HepG2 (cell line): ENCODE measurements around the gene TRIP6. TPM values are rescaled to one million over a fixed set of nuclear protein-coding genes. Genes with fewer than 3 reads are reported as not detected.

ENCODE experiments used
- ATAC-seq: fragments of 200-7000 bp; cut with Tn5 transposase; 3 replicates; pipeline ENCODE4 v1.9.1; 2020; ENCODE audit warnings: mild to moderate bottlenecking, moderate library complexity
- BruUV-seq: library from RNA; stranded (reverse); fragments of 400-500 nt; replicated peaks from 2 replicates; lab custom pipeline; 2021; lab: Mats Ljungman, UMichigan
- CTCF ChIA-PET: fragments of 300-600 bp; formaldehyde crosslinking; extraction: SDS; loops from one replicate; lab custom pipeline; 2021; ENCODE audit warnings: low total read pairs, inconsistent platforms, low intra/inter-chr PET ratio; lab: Yijun Ruan, JAX
- POLR2A ChIA-PET: fragments of 350-600 bp; sonication (Branson Sonifier 250); formaldehyde crosslinking; loops from one replicate; lab custom pipeline; 2020; ENCODE audit warnings: antibody characterized with exemption, inconsistent platforms; lab: Yijun Ruan, JAX
- DNase-seq: peaks from one replicate; pipeline ENCODE4 v3.0.0-alpha.2; 2015; ENCODE audit warnings: low spot score
- FAIRE-seq: peaks from 3 replicates; lab custom pipeline; 2011; peaks lifted over from hg19 to GRCh38; lab: Jason Lieb, UNC
- H2AFZ ChIP-seq: one replicate; pipeline ENCODE4 v1.6.1; 2011; ENCODE audit warnings: low read length, inconsistent platforms
- H3K27ac ChIP-seq: fragments of 300-600 bp; 3 replicates; pipeline ENCODE4 v1.8.0; 2011; ENCODE audit warnings: mixed run types, mild to moderate bottlenecking, mixed read lengths, low read length, inconsistent platforms; ENCODE audit not compliant: insufficient read depth; ENCODE audit errors: extremely low read length
- H3K27me3 ChIP-seq, 2 experiments: fragments of 200-600 bp in 1 of 2; 2 replicates in 1 of 2; 3 replicates in 1 of 2; pipeline versions ENCODE4 v1.6.0 to v1.8.0; 2011; ENCODE audit warnings: low read length in 2 of 2, mild to moderate bottlenecking in 2 of 2, moderate library complexity in 2 of 2, inconsistent platforms in 1 of 2; ENCODE audit not compliant: insufficient read depth in 2 of 2, control insufficient read depth in 1 of 2
- H3K36me3 ChIP-seq, 2 experiments: fragments of 200-600 bp in 1 of 2; replicated peaks in 1 of 2; 2 replicates in 1 of 2; 3 replicates in 1 of 2; pipeline versions ENCODE4 v1.5.1 to v1.8.0; 2011; ENCODE audit warnings: low read length in 2 of 2, inconsistent platforms in 1 of 2; ENCODE audit not compliant: insufficient read depth in 2 of 2, control insufficient read depth in 1 of 2
- H3K4me1 ChIP-seq: 2 replicates; pipeline ENCODE4 v1.5.1; 2012; ENCODE audit warnings: low read length, inconsistent platforms; ENCODE audit not compliant: insufficient read depth
- H3K4me2 ChIP-seq: 2 replicates; pipeline ENCODE4 v1.6.0; 2011; ENCODE audit warnings: low read depth, low read length, inconsistent platforms
- H3K4me3 ChIP-seq, 3 experiments: fragments of 200-600 bp in 1 of 3; sonication (generic), shearing (Covaris generic) in 1 of 3; replicated peaks in 1 of 3; 2 replicates each; pipeline ENCODE4 v1.5.1; 2011 to 2016; ENCODE audit warnings: low read length in 3 of 3, inconsistent platforms in 2 of 3, low read depth in 2 of 3, mild to moderate bottlenecking in 2 of 3, control low read depth in 1 of 3, mixed read lengths in 1 of 3; ENCODE audit not compliant: insufficient read depth in 1 of 3
- H3K79me2 ChIP-seq: one replicate; pipeline ENCODE4 v1.6.1; 2011; ENCODE audit warnings: low read length, inconsistent platforms; ENCODE audit not compliant: insufficient read depth
- H3K9ac ChIP-seq: 2 replicates; pipeline ENCODE4 v1.6.0; 2011; ENCODE audit warnings: mild to moderate bottlenecking, low read depth, low read length, inconsistent platforms; ENCODE audit not compliant: insufficient read depth
- H3K9me3 ChIP-seq: 2 replicates; pipeline ENCODE4 v1.5.1; 2012; ENCODE audit warnings: mild to moderate bottlenecking, low read length
- H4K20me1 ChIP-seq: 2 replicates; pipeline ENCODE4 v1.6.0; 2011; ENCODE audit warnings: inconsistent platforms, mild to moderate bottlenecking, low read length, moderate library complexity; ENCODE audit not compliant: insufficient read depth
- BATF2 ChIP-seq: sonication (generic); formaldehyde crosslinking; IDR thresholded peaks from 2 replicates; pipeline ENCODE4 v1.8.0; 2022; ENCODE audit warnings: mild to moderate bottlenecking, missing genetic modification reagents, moderate library complexity
- CENPT ChIP-seq: sonication (generic); formaldehyde crosslinking; IDR thresholded peaks from 2 replicates; pipeline ENCODE4 v1.8.0; 2022; ENCODE audit warnings: low read depth, mild to moderate bottlenecking, moderate library complexity, missing genetic modification reagents
- GATA4 ChIP-seq: sonication (generic); IDR thresholded peaks from 2 replicates; pipeline ENCODE4 v1.6.1; 2016; ENCODE audit warnings: antibody characterized with exemption, low read depth, borderline replicate concordance
- KDM5B ChIP-seq: sonication (generic); formaldehyde crosslinking; IDR thresholded peaks from 2 replicates; pipeline ENCODE4 v1.4.0; 2020; ENCODE audit warnings: missing genetic modification reagents, mild to moderate bottlenecking, borderline replicate concordance
- MXD4 ChIP-seq: IDR thresholded peaks from 2 replicates; pipeline ENCODE4 v1.6.1; 2016; ENCODE audit warnings: mild to moderate bottlenecking, missing biosample characterization, missing genetic modification reagents
- SKIL ChIP-seq: sonication (generic); formaldehyde crosslinking; IDR thresholded peaks from 2 replicates; pipeline ENCODE4 v1.8.0; 2022; ENCODE audit warnings: missing genetic modification reagents, mild to moderate bottlenecking, moderate library complexity, borderline replicate concordance
- SNAPC2 ChIP-seq: sonication (generic); formaldehyde crosslinking; IDR thresholded peaks from 2 replicates; pipeline ENCODE4 v1.8.1; 2022; ENCODE audit warnings: mild to moderate bottlenecking, missing genetic modification reagents
- SNAPC5 ChIP-seq: sonication (generic); formaldehyde crosslinking; IDR thresholded peaks from 2 replicates; pipeline ENCODE4 v1.8.1; 2023; ENCODE audit warnings: mild to moderate bottlenecking, missing genetic modification reagents, borderline replicate concordance
- SP4 ChIP-seq: sonication (generic); formaldehyde crosslinking; IDR thresholded peaks from 2 replicates; pipeline ENCODE4 v1.8.1; 2023; ENCODE audit warnings: mild to moderate bottlenecking, missing genetic modification reagents
- SRSF9 ChIP-seq: fragments of 200-400 bp; formaldehyde crosslinking; IDR thresholded peaks from 2 replicates; pipeline ENCODE4 v1.6.1; 2018; ENCODE audit warnings: borderline replicate concordance, mild to moderate bottlenecking, low read depth, low read length; ENCODE audit not compliant: insufficient read depth, poor library complexity, severe bottlenecking
- USF2 ChIP-seq, 2 experiments: sonication (generic) in 1 of 2; formaldehyde crosslinking in 1 of 2; IDR thresholded peaks; 2 replicates each; pipeline versions ENCODE4 v1.5.1 to v1.6.1; 2011 to 2020; ENCODE audit warnings: borderline replicate concordance in 1 of 2, low read depth in 1 of 2, low read length in 1 of 2, mild to moderate bottlenecking in 1 of 2, missing genetic modification reagents in 1 of 2, moderate library complexity in 1 of 2
- ZBTB39 ChIP-seq: sonication (generic); formaldehyde crosslinking; IDR thresholded peaks from 2 replicates; pipeline ENCODE4 v1.5.0; 2020; ENCODE audit warnings: missing genetic modification reagents
- ZNF251 ChIP-seq: sonication (generic); formaldehyde crosslinking; IDR thresholded peaks from 2 replicates; pipeline ENCODE4 v1.9.0; 2021; ENCODE audit warnings: mild to moderate bottlenecking, missing genetic modification reagents
- ZNF501 ChIP-seq: sonication (generic); formaldehyde crosslinking; IDR thresholded peaks from 2 replicates; pipeline ENCODE4 v1.5.1; 2020; ENCODE audit warnings: mild to moderate bottlenecking, moderate library complexity, missing genetic modification reagents
- WGBS: methylation state at CpG from one replicate; pipeline ENCODE4 v1.1.6; 2017; ENCODE audit warnings: low lambda C conversion rate; 5-methylcytosine and 5-hydroxymethylcytosine counted together
- in situ Hi-C: cut with HindIII; loops from 2 replicates; pipeline ENCODE4 v1.10.0; 2017; ENCODE audit warnings: low pct_unique_long_range_greater_than_20kb; ENCODE audit not compliant: extremely low pct_ligation_motif_present
- intact Hi-C: fragments of 100-400 bp; cut with micrococcal nuclease; formaldehyde crosslinking; loops from one replicate; pipeline ENCODE4 v1.10.0; 2022; ENCODE audit not compliant: unreplicated experiment
- polyA plus RNA-seq, 8 experiments: library from polyadenylated mRNA; depleted of rRNA in 3 of 8; stranded (reverse) in 7 of 8; unstranded in 1 of 8; fragments of >200 nt; fragmentation: Illumina TruSeq in 4 of 8; extraction: Trizol in 4 of 8; gene quantifications; 2 replicates each; pipeline versions ENCODE4 v1.2.1 to v1.2.3, GENCODE V29; 2011 to 2016; ENCODE audit warnings: low read depth in 4 of 8, missing spikeins in 1 of 8, mixed read lengths in 1 of 8; ENCODE audit not compliant: insufficient read depth in 1 of 8
- total RNA-seq, 5 experiments: library from RNA; depleted of rRNA; stranded (reverse); fragments of >200 nt; fragmentation: Illumina TruSeq; extraction: Trizol; gene quantifications; 2 replicates each; pipeline ENCODE4 v1.2.3, GENCODE V29; 2016; ENCODE audit warnings: low read depth in 1 of 5

The TRIP6 gene
- total and polyA plus RNA-seq, 2 of the 13 experiments (the other 11 are each of a cell fraction or from before 2014, with no cell fraction given), result 0.34 to 0.38 TPM

GRCh38 chr7:100855515-100855914 is 11.7 kb upstream of the TRIP6 start (continued):
- TF ChIP-seq SKIL (no peak), USF2 (IDR thresholded peaks at IDR 0.05; ENCODE audit: low read depth, low read length) (no peak), USF2 (CRISPR knock-in tag; IDR thresholded peaks at IDR 0.05; ENCODE audit: borderline replicate concordance) (no peak), SRSF9 (no peak), ZNF251 (CRISPR knock-in tag) (no peak)

GRCh38 chr7:100856871-100857282 is 10.3 kb upstream of the TRIP6 start:
- no peaks in the 10 kb centered on the region for H4K20me1 ChIP-seq
- in situ Hi-C loops (loop anchor here (10.0 kb wide), 2 partner anchors 62 to 152 kb away; partner anchors contain the start of gene POP7), intact Hi-C loops (no loop called here)
- H3K79me2 ChIP-seq, result no peaks in the 10 kb centered on the region
- FAIRE-seq, result no peak
- no TSS peak for BruUV-seq
- no peak for ATAC-seq
- no peak overlapping the region for H3K27ac ChIP-seq
- ChIA-PET POLR2A (no interaction called here), CTCF (no interaction called here)
- no peaks in the 10 kb centered on the region; a peak in 1 of 5 replicates for H3K27me3 ChIP-seq
- no peak for DNase-seq
- H3K4me2 ChIP-seq, result no peak overlapping the region
- H3K4me1 ChIP-seq, result peaks cover 13% of the 10 kb centered on the region
- H3K4me3 ChIP-seq, result no peak overlapping the region
- peaks cover 6 to 10% of the 10 kb centered on the region in 2 experiments; a peak in 4 of 5 replicates for H3K36me3 ChIP-seq
- 93% methylated on average over 8 of the region's 16 CpGs for WGBS
- H3K9ac ChIP-seq, result no peak overlapping the region
- H3K9me3 ChIP-seq, result no peaks in the 10 kb centered on the region
- no peak overlapping the region for H2AFZ ChIP-seq
- TF ChIP-seq SNAPC5 (CRISPR knock-in tag) (no peak), SNAPC2 (no peak), ZNF501 (no peak), MXD4 (CRISPR knock-in tag) (no peak), SP4 (CRISPR knock-in tag) (no peak), CENPT (CRISPR knock-in tag) (no peak), GATA4 (no peak), ZBTB39 (no peak), KDM5B (CRISPR knock-in tag) (no peak), BATF2 (CRISPR knock-in tag) (no peak)
